ENCODE results near the gene STARD9.

Gene STARD9

DNA sequence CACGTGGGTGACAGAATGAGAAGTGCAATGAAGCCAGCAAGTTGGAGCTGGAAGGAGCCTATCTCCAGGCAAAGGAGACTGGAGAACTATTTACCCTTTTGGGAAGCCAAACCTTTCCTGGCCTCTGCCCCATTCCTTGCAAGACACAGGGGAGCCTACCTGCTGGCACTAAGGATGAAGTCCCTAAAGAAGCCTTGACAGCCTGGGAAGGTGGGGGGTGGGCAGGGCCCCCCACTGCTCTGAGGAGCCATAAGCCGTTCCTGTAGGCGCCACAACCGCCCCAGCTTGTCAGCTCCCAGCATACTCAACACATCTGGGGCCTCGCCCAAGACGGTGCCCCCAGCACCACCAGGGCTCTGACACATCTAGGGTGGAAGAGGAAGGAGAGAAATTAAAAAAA is 156.1 kb downstream of the STARD9 start:
- DNase-seq = no peak
- H3K18ac ChIP-seq (ENCODE audit: low read depth in 1 of 2, low read length in 2 of 2) = no peak overlapping the region
- H3K4me2 ChIP-seq (ENCODE audit: low read length, poor library complexity, severe bottlenecking) = no peak overlapping the region
- peaks cover 83 to 85% of the 10 kb centered on the region in 2 experiments for H3K36me3 ChIP-seq (ENCODE audit: control insufficient read depth in 1 of 2, insufficient read depth in 2 of 2, low read depth in 1 of 2, low read length in 2 of 2)
- no peak overlapping the region for H2BK120ac ChIP-seq (ENCODE audit: low read depth, low read length)
- H3K27me3 ChIP-seq (ENCODE audit: control insufficient read depth in 1 of 2, insufficient read depth in 1 of 2, low read length in 2 of 2) = no peaks in the 10 kb centered on the region
- no peak overlapping the region for H3K9ac ChIP-seq (ENCODE audit: low read length)
- 93% methylated on average over 4 of the region's 6 CpGs for WGBS
- peaks cover 8% of the 10 kb centered on the region for H3K4me1 ChIP-seq (ENCODE audit: control insufficient read depth, insufficient read depth, low read depth, low read length)
- no peak overlapping the region for H4K91ac ChIP-seq (ENCODE audit: low read length)
- H3K9me3 ChIP-seq (ENCODE audit: control insufficient read depth, low read length) = no peaks in the 10 kb centered on the region
- no peak overlapping the region for H2AK5ac ChIP-seq (ENCODE audit: low read length, severe bottlenecking)
- H4K8ac ChIP-seq (ENCODE audit: low read length) = no peak overlapping the region
- H3K79me1 ChIP-seq (replicated peaks; ENCODE audit: low read length, poor library complexity, severe bottlenecking) = peaks cover 62% of the 10 kb centered on the region
- no peak overlapping the region for H3K14ac ChIP-seq (ENCODE audit: low read length in 2 of 2)
- no peak overlapping the region for H2BK12ac ChIP-seq (ENCODE audit: low read length in 2 of 2)
- no peak overlapping the region for H3K4ac ChIP-seq (ENCODE audit: low read depth in 1 of 2, low read length in 2 of 2)
- H2BK5ac ChIP-seq (ENCODE audit: low read depth, low read length, poor library complexity, severe bottlenecking) = no peak overlapping the region
- H3K23ac ChIP-seq (ENCODE audit: low read length in 2 of 2) = no peak overlapping the region
- no peak overlapping the region for H3K4me3 ChIP-seq (ENCODE audit: insufficient read depth in 1 of 2, low read depth in 1 of 2, low read length in 2 of 2)
- no peak overlapping the region for H3K27ac ChIP-seq (ENCODE audit: low read length, poor library complexity, severe bottlenecking)
- no peak overlapping the region for H2BK15ac ChIP-seq (ENCODE audit: low read depth, poor library complexity, severe bottlenecking)
- H2AFZ ChIP-seq (ENCODE audit: low read depth, low read length) = no peak overlapping the region

DNA sequence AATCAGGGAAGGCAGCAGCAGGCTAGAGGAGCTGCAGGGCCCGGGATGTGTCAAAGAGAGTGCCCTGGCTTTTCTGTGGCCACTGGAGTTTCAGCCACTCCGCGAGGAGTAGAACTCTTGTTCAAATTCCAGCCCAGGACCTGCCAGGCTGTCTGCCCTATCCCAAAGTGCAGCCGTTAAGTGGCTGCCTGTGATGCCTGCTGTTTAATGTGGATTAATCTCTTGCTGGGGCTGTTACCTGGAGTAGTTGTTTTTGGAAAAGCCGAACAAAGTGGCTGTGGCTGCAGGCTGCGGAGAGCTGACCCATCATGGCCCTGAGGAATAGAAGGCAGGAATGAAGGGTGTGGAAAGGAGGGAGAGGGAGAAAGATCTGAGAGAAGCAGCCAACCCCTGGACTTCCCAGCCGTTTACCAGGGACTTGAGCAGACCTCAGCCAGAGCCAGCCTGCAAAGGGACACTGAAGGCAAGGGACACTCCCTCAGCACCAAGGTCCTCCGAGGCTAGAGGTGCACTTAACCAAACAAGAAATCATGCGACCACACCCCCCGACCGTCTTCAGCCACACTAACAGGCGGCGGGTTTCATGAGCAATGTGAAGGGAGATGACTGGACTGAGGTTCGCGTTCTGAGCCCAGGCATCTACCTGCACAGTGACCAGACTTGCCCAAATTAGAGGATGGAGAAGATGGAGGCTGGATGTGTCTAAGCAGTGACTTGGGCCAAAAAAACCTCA is 156.9 kb downstream of the STARD9 start:
- Histone ChIP-seq H3K9me3 (ENCODE audit: control insufficient read depth, low read length) (no peaks in the 10 kb centered on the region), H2AFZ (ENCODE audit: low read depth, low read length) (no peak overlapping the region), H2BK5ac (ENCODE audit: low read depth, low read length, poor library complexity, severe bottlenecking) (no peak overlapping the region), H2AK5ac (ENCODE audit: low read length, severe bottlenecking) (no peak overlapping the region), H4K91ac (ENCODE audit: low read length) (no peak overlapping the region), H3K9ac (ENCODE audit: low read length) (no peak overlapping the region), H4K8ac (ENCODE audit: low read length) (no peak overlapping the region), H3K4me1 (ENCODE audit: control insufficient read depth, insufficient read depth, low read depth, low read length) (peaks cover 8% of the 10 kb centered on the region), H2BK12ac (ENCODE audit: low read length in 2 of 2) (no peak overlapping the region), H3K4me3 (ENCODE audit: insufficient read depth in 1 of 2, low read depth in 1 of 2, low read length in 2 of 2) (no peak overlapping the region), H3K18ac (ENCODE audit: low read depth in 1 of 2, low read length in 2 of 2) (no peak overlapping the region), H2BK120ac (ENCODE audit: low read depth, low read length) (no peak overlapping the region), H3K4me2 (ENCODE audit: low read length, poor library complexity, severe bottlenecking) (no peak overlapping the region), H3K79me1 (replicated peaks; ENCODE audit: low read length, poor library complexity, severe bottlenecking) (peaks cover 64% of the 10 kb centered on the region), H3K27ac (ENCODE audit: low read length, poor library complexity, severe bottlenecking) (no peak overlapping the region), H3K27me3 (ENCODE audit: control insufficient read depth in 1 of 2, insufficient read depth in 1 of 2, low read length in 2 of 2) (no peaks in the 10 kb centered on the region), H3K14ac (ENCODE audit: low read length in 2 of 2) (no peak overlapping the region), H2BK15ac (ENCODE audit: low read depth, poor library complexity, severe bottlenecking) (no peak overlapping the region), H3K23ac (ENCODE audit: low read length in 2 of 2) (no peak overlapping the region), H3K36me3 (ENCODE audit: control insufficient read depth in 1 of 2, insufficient read depth in 2 of 2, low read depth in 1 of 2, low read length in 2 of 2) (peaks cover 77 to 82% of the 10 kb centered on the region in 2 experiments), H3K4ac (ENCODE audit: low read depth in 1 of 2, low read length in 2 of 2) (no peak overlapping the region)
- 98% methylated on average over 15 of the region's 15 CpGs for WGBS
- no peak for DNase-seq

DNA sequence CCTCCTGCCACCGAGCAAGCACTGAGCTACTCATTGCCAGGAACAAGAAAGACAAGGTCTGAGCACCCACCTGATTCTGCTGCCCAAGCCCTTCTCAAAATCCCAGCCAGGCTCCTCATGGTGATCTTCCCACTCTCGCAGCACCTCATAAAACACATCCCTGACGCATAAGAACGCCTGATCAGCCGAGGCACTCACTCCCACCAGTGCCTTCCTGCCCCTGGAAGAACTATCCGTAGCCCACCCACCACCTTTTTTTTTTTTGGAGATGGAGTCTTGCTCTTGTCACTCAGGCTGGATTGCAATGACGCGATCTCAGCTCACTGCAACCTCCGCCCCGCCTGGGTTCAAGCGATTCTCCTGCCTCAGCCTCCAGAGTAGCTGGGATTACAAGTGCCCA is 157.6 kb downstream of the STARD9 start:
- Histone ChIP-seq H3K23ac (ENCODE audit: low read length in 2 of 2) (no peak overlapping the region), H2BK5ac (ENCODE audit: low read depth, low read length, poor library complexity, severe bottlenecking) (no peak overlapping the region), H3K36me3 (ENCODE audit: control insufficient read depth in 1 of 2, insufficient read depth in 2 of 2, low read depth in 1 of 2, low read length in 2 of 2) (peaks cover 69 to 74% of the 10 kb centered on the region in 2 experiments), H2AFZ (ENCODE audit: low read depth, low read length) (no peak overlapping the region), H3K18ac (ENCODE audit: low read depth in 1 of 2, low read length in 2 of 2) (no peak overlapping the region), H4K91ac (ENCODE audit: low read length) (no peak overlapping the region), H2BK120ac (ENCODE audit: low read depth, low read length) (no peak overlapping the region), H2AK5ac (ENCODE audit: low read length, severe bottlenecking) (no peak overlapping the region), H2BK15ac (ENCODE audit: low read depth, poor library complexity, severe bottlenecking) (no peak overlapping the region), H3K79me1 (replicated peaks; ENCODE audit: low read length, poor library complexity, severe bottlenecking) (peaks cover 60% of the 10 kb centered on the region), H3K9me3 (ENCODE audit: control insufficient read depth, low read length) (no peaks in the 10 kb centered on the region), H2BK12ac (ENCODE audit: low read length in 2 of 2) (no peak overlapping the region), H3K4me3 (ENCODE audit: insufficient read depth in 1 of 2, low read depth in 1 of 2, low read length in 2 of 2) (no peak overlapping the region), H3K4me2 (ENCODE audit: low read length, poor library complexity, severe bottlenecking) (no peak overlapping the region), H3K14ac (ENCODE audit: low read length in 2 of 2) (no peak overlapping the region), H3K4ac (ENCODE audit: low read depth in 1 of 2, low read length in 2 of 2) (no peak overlapping the region), H3K27me3 (ENCODE audit: control insufficient read depth in 1 of 2, insufficient read depth in 1 of 2, low read length in 2 of 2) (no peaks in the 10 kb centered on the region), H3K27ac (ENCODE audit: low read length, poor library complexity, severe bottlenecking) (no peak overlapping the region), H3K4me1 (ENCODE audit: control insufficient read depth, insufficient read depth, low read depth, low read length) (peaks cover 10% of the 10 kb centered on the region), H3K9ac (ENCODE audit: low read length) (no peak overlapping the region), H4K8ac (ENCODE audit: low read length) (no peak overlapping the region)
- 98% methylated on average over 11 of the region's 11 CpGs for WGBS
- DNase-seq = no peak

DNA sequence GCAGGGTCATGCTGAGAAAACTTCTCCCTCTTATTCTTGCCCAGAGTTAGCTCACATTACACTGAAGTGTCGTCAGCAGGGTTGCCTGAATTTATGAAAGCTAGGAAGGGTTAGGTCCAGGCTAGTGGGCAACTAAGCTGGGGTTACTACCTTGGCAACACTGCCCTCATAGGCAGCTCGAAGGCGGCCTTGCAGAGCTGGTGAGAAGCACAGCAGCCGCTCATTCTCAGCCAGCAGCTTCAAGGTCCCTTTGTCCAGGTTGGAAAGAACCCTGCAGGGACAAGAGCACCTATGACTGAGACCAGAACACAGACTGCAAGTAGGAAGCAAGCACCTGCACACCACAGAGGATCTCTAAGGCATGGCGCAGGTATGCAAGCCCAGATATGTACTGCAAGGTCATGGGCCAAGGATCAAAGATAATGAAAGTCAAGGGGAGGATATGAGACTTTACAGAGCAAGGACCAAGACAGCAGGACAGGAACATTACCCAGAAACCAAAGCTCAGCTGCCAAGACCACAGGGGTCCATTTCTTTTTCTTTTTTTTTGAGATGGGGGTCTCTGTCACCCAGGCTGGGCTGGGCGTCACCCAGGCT is 158.8 kb downstream of the STARD9 start:
- Histone ChIP-seq H3K79me1 (replicated peaks; ENCODE audit: low read length, poor library complexity, severe bottlenecking) (peaks cover 52% of the 10 kb centered on the region), H3K27ac (ENCODE audit: low read length, poor library complexity, severe bottlenecking) (no peak overlapping the region), H3K4me2 (ENCODE audit: low read length, poor library complexity, severe bottlenecking) (no peak overlapping the region), H2BK5ac (ENCODE audit: low read depth, low read length, poor library complexity, severe bottlenecking) (no peak overlapping the region), H2BK15ac (ENCODE audit: low read depth, poor library complexity, severe bottlenecking) (no peak overlapping the region), H3K9ac (ENCODE audit: low read length) (no peak overlapping the region), H2AFZ (ENCODE audit: low read depth, low read length) (no peak overlapping the region), H3K4me3 (ENCODE audit: insufficient read depth in 1 of 2, low read depth in 1 of 2, low read length in 2 of 2) (no peak overlapping the region), H3K27me3 (ENCODE audit: control insufficient read depth in 1 of 2, insufficient read depth in 1 of 2, low read length in 2 of 2) (no peaks in the 10 kb centered on the region), H2AK5ac (ENCODE audit: low read length, severe bottlenecking) (no peak overlapping the region), H3K18ac (ENCODE audit: low read depth in 1 of 2, low read length in 2 of 2) (no peak overlapping the region), H3K23ac (ENCODE audit: low read length in 2 of 2) (no peak overlapping the region), H3K14ac (ENCODE audit: low read length in 2 of 2) (no peak overlapping the region), H3K4ac (ENCODE audit: low read depth in 1 of 2, low read length in 2 of 2) (no peak overlapping the region), H3K4me1 (ENCODE audit: control insufficient read depth, insufficient read depth, low read depth, low read length) (peaks cover 12% of the 10 kb centered on the region), H3K9me3 (ENCODE audit: control insufficient read depth, low read length) (no peaks in the 10 kb centered on the region), H2BK120ac (ENCODE audit: low read depth, low read length) (no peak overlapping the region), H4K91ac (ENCODE audit: low read length) (no peak overlapping the region), H2BK12ac (ENCODE audit: low read length in 2 of 2) (no peak overlapping the region), H4K8ac (ENCODE audit: low read length) (no peak overlapping the region), H3K36me3 (ENCODE audit: control insufficient read depth in 1 of 2, insufficient read depth in 2 of 2, low read depth in 1 of 2, low read length in 2 of 2) (peaks cover 59 to 62% of the 10 kb centered on the region in 2 experiments)
- DNase-seq = no peak
- WGBS = 97% methylated on average over 6 of the region's 6 CpGs
